Astrocyte (in vitro differentiated cells and primary cell): ENCODE results near the gene BCAR1.

Experiments used
- EZH2 ChIP-seq: IDR thresholded peaks from 2 replicates; pipeline ENCODE4 v1.6.1; 2012; ENCODE audit warnings: mild to moderate bottlenecking, low read length, inconsistent platforms; ENCODE audit not compliant: insufficient read depth
- TF ChIP-seq, protein P1 (sequence below): IDR thresholded peaks from 2 replicates; pipeline ENCODE4 v1.5.1; 2011; ENCODE audit warnings: low read depth, mild to moderate bottlenecking, inconsistent platforms, low read length, moderate library complexity; ENCODE audit not compliant: insufficient read depth

- TF ChIP-seq, protein P1, sequence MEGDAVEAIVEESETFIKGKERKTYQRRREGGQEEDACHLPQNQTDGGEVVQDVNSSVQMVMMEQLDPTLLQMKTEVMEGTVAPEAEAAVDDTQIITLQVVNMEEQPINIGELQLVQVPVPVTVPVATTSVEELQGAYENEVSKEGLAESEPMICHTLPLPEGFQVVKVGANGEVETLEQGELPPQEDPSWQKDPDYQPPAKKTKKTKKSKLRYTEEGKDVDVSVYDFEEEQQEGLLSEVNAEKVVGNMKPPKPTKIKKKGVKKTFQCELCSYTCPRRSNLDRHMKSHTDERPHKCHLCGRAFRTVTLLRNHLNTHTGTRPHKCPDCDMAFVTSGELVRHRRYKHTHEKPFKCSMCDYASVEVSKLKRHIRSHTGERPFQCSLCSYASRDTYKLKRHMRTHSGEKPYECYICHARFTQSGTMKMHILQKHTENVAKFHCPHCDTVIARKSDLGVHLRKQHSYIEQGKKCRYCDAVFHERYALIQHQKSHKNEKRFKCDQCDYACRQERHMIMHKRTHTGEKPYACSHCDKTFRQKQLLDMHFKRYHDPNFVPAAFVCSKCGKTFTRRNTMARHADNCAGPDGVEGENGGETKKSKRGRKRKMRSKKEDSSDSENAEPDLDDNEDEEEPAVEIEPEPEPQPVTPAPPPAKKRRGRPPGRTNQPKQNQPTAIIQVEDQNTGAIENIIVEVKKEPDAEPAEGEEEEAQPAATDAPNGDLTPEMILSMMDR: no peak
- TF ChIP-seq EZH2: no peak
Observed at GRCh38 chr16:75206749-75207451, 44.5 kb downstream of the BCAR1 start, which contains the start of gene CTRB2.
